ENCODE data around the gene URM1. TPM values are rescaled to one million over a fixed set of nuclear protein-coding genes. Genes with fewer than 3 reads are reported as not detected.

URM1 gene
- total and polyA plus RNA-seq, 10 of the 15 experiments (the other 5 are each of a cell fraction or from before 2014, with no cell fraction given), result 7.9 to 75.8 (median 63.7) TPM

- DNase-seq (ENCODE audit: low read depth, low spot score) (no peak), FAIRE-seq (no peak), ATAC-seq (no peak)
- no peak overlapping the region for H2AFZ ChIP-seq (ENCODE audit: control insufficient read depth, low read depth, low read length)
- no peaks in the 10 kb centered on the region for H3K9me3 ChIP-seq (replicated peaks; ENCODE audit: control insufficient read depth, insufficient read depth, low read length)
- H3K4me1 ChIP-seq (ENCODE audit: control insufficient read depth, insufficient read depth, low read length), result no peaks in the 10 kb centered on the region
- RAD21 ChIA-PET (ENCODE audit: unreplicated experiment), result no interaction called here
- POLR2A ChIA-PET, result no interaction called here
- no peak overlapping the region for H3K9ac ChIP-seq (ENCODE audit: control insufficient read depth, insufficient read depth, low read length)
- intact Hi-C loops (cut with micrococcal nuclease; ENCODE audit: unreplicated experiment), result no loop called here
- H3K27ac ChIP-seq (ENCODE audit: control insufficient read depth, insufficient read depth), result no peak overlapping the region
- SMC1A ChIA-PET (ENCODE audit: uncharacterized antibody, unreplicated experiment), result no interaction called here
- H4K20me1 ChIP-seq (ENCODE audit: control insufficient read depth, insufficient read depth), result no peaks in the 10 kb centered on the region
- H3K4me3 ChIP-seq, result no peak overlapping the region
- H3K27me3 ChIP-seq (replicated peaks in 1 of 2; ENCODE audit: control insufficient read depth in 2 of 2, insufficient read depth in 2 of 2, low read length in 1 of 2), result no peaks in the 10 kb centered on the region; a peak in 1 of 4 replicates
- H3K79me2 ChIP-seq (ENCODE audit: control insufficient read depth, insufficient read depth, low read length), result no peaks in the 10 kb centered on the region
- in situ Hi-C loops (cut with MboI), result no loop called here
- BruUV-seq (replicated peaks), result no TSS peak
- peaks cover 0 to 10% of the 10 kb centered on the region in 2 experiments; a peak in 3 of 4 replicates for H3K36me3 ChIP-seq (ENCODE audit: control insufficient read depth in 2 of 2, insufficient read depth in 2 of 2, low read length in 1 of 2)
- CTCF ChIA-PET, result no interaction called here
- TF ChIP-seq, protein P1, sequence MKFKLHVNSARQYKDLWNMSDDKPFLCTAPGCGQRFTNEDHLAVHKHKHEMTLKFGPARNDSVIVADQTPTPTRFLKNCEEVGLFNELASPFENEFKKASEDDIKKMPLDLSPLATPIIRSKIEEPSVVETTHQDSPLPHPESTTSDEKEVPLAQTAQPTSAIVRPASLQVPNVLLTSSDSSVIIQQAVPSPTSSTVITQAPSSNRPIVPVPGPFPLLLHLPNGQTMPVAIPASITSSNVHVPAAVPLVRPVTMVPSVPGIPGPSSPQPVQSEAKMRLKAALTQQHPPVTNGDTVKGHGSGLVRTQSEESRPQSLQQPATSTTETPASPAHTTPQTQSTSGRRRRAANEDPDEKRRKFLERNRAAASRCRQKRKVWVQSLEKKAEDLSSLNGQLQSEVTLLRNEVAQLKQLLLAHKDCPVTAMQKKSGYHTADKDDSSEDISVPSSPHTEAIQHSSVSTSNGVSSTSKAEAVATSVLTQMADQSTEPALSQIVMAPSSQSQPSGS (IDR thresholded peaks at IDR 0.05; ENCODE audit: low read length), result no peak
- TF ChIP-seq CEBPZ (IDR thresholded peaks at IDR 0.05; ENCODE audit: low read depth, low read length) (no peak), YBX1 (IDR thresholded peaks at IDR 0.05) (no peak)
- no peak overlapping the region for H3K4me2 ChIP-seq (ENCODE audit: control insufficient read depth, insufficient read depth)
- WGBS (ENCODE audit: insufficient coverage, insufficient replicate concordance, low lambda C conversion rate, missing lambda C conversion rate), result 62% methylated on average over 5 of the region's 7 CpGs
Observed at GRCh38 chr9:128393970-128394369, 22.8 kb downstream of the URM1 start.

Data from GM12878 (cell line).